Measurements from ENCODE around the gene SCYGR1.

DNA sequence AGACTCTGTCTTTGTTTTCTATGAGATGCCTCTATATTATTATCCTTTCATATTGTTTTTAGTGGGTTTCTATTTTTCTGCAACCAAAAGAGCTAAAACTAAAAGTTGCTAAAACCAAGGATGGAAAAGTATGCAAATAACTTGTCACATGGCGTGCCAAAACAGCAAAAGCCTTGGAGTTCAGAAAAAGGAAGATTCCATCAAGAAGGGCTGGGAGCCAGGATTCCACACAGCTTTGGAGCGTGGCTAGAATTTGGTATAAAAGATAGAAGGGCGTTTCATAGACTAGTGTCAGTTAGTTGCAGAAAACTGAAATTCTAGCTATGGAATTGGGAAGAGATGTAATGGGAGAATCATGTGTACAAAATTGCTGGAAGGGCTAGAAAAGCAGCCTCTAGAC, 4.1 kb downstream of the SCYGR1 start:
- TF ChIP-seq, protein P1, sequence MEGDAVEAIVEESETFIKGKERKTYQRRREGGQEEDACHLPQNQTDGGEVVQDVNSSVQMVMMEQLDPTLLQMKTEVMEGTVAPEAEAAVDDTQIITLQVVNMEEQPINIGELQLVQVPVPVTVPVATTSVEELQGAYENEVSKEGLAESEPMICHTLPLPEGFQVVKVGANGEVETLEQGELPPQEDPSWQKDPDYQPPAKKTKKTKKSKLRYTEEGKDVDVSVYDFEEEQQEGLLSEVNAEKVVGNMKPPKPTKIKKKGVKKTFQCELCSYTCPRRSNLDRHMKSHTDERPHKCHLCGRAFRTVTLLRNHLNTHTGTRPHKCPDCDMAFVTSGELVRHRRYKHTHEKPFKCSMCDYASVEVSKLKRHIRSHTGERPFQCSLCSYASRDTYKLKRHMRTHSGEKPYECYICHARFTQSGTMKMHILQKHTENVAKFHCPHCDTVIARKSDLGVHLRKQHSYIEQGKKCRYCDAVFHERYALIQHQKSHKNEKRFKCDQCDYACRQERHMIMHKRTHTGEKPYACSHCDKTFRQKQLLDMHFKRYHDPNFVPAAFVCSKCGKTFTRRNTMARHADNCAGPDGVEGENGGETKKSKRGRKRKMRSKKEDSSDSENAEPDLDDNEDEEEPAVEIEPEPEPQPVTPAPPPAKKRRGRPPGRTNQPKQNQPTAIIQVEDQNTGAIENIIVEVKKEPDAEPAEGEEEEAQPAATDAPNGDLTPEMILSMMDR (optimal IDR thresholded peaks at IDR 0.05 in 1 of 3, IDR thresholded peaks at IDR 0.05 in 1 of 3, conservative IDR thresholded peaks at IDR 0.05 in 1 of 3; ENCODE audit: extremely low read depth in 1 of 3, insufficient read depth in 2 of 3, low read length in 3 of 3), result no peak
- no peak for TF ChIP-seq EZH2 (IDR thresholded peaks at IDR 0.05; ENCODE audit: low read length)

Data from keratinocyte (primary cell).